Heart right ventricle (tissue), 16 donors: ENCODE measurements around the gene SLC16A2. TPM values are rescaled to one million over a fixed set of nuclear protein-coding genes. Genes with fewer than 3 reads are reported as not detected.

Source experiments
- ATAC-seq, 8 donors: fragments of 200-7000 bp; cut with Tn5 transposase; one replicate each; pipeline ENCODE4 v1.9.1; 2020; ENCODE audit warnings: mild to moderate bottlenecking in 8 of 8, moderate library complexity in 8 of 8, moderate number of reproducible peaks in 1 of 8
- DNase-seq, 2 donors: peaks; one replicate each; pipeline ENCODE4 v3.0.0-alpha.2; 2020
- H3K27ac ChIP-seq, 10 donors: fragments of 200-600 bp; sonication (generic) in 2 of 10; one replicate each; pipeline versions ENCODE4 v1.5.0 to v1.8.0; 2020 to 2022; ENCODE audit warnings: mild to moderate bottlenecking in 3 of 10
- H3K27me3 ChIP-seq, 7 donors: fragments of 200-600 bp; one replicate each; pipeline ENCODE4 v1.8.0; 2021 to 2022; ENCODE audit warnings: mild to moderate bottlenecking in 2 of 7
- H3K36me3 ChIP-seq, 9 donors: fragments of 200-600 bp; sonication (generic) in 1 of 9; one replicate each; pipeline versions ENCODE4 v1.5.0 to v1.8.0; 2020 to 2022; ENCODE audit warnings: mild to moderate bottlenecking in 2 of 9
- H3K4me1 ChIP-seq, 9 donors: fragments of 200-600 bp; sonication (generic) in 1 of 9; one replicate each; pipeline versions ENCODE4 v1.5.0 to v1.8.0; 2020 to 2022; ENCODE audit warnings: mild to moderate bottlenecking in 4 of 9
- H3K4me3 ChIP-seq, 10 donors: fragments of 200-600 bp; sonication (generic) in 2 of 10; one replicate each; pipeline versions ENCODE4 v1.5.0 to v1.8.0; 2020 to 2022; ENCODE audit warnings: mild to moderate bottlenecking in 7 of 10, moderate library complexity in 2 of 10
- H3K9me3 ChIP-seq, 11 donors: fragments of 200-600 bp in 10 of 11; sonication (generic) in 2 of 11; one replicate each; pipeline versions ENCODE4 v1.5.0 to v1.8.0; 2013 to 2022; ENCODE audit warnings: mild to moderate bottlenecking in 2 of 11, control low read depth in 1 of 11, moderate library complexity in 1 of 11
- CTCF ChIP-seq, 9 donors: fragments of 200-600 bp; sonication (generic) in 2 of 9; IDR thresholded peaks; one replicate each; pipeline versions ENCODE4 v1.5.0 to v1.8.0; 2021 to 2022; ENCODE audit warnings: antibody characterized with exemption in 9 of 9, mild to moderate bottlenecking in 5 of 9, moderate library complexity in 1 of 9
- WGBS, 2 donors: extraction: QIAGEN DNeasy Blood & Tissue Kit; methylation state at CpG; one replicate each; pipeline ENCODE4 v1.1.7; 2013; ENCODE audit warnings: inconsistent platforms in 1 of 2; 5-methylcytosine and 5-hydroxymethylcytosine counted together
- intact Hi-C, 10 donors: fragments of 100-400 bp; cut with DNase I; formaldehyde crosslinking; loops; one replicate each; pipeline versions ENCODE4 v1.11.1 to v1.14.2; 2022
- polyA plus RNA-seq, 2 donors: library from polyadenylated mRNA; stranded (reverse); fragments of 200-250 nt; gene quantifications; one replicate each; pipeline ENCODE4 v1.2.3, GENCODE V29; 2013
- total RNA-seq, 10 donors: library from RNA; stranded (reverse); fragmentation: NEBNext Ultra II Directional in 3 of 10; extraction: Animal tissue kit (Norgen Biotek cat#: 25700) in 3 of 10; gene quantifications; one replicate each; pipeline versions ENCODE4 v1.2.1 to v1.2.4, GENCODE V29; 2021 to 2023
- donor health status: Arrhythmogenic right ventricular cardiomyopathy.
- donor health status: ischemic (EF 13 %, LVEDD 7.1; RV severe dilation, severe dysfunction).
- donor health status: healthy with polysubstance abuse.
- donor health status: DM: no; HTN: yes; CAD: no.
- donor health status: DM: no; HTN: no; CAD: no.
- donor health status: ischemic (EF 25% LVEDD 6.9; RV normal size, moderate dysfunction).
- donor health status: ischemic (EF 25% LVEDD 5.7; RV mildly dilated, moderate dysfunction).
- donor health status: healthy.
- donor health status: DM: yes; HTN: yes; CAD: no.
- donor health status: Ischemic cardiomyopathy.
- donor health status: ischemic (EF 35%, LVEDD 5.7; RV mildly dilated, moderate dysfunction).
- donor health status: nonischemic (EF 11% LVEDD 7.7; RV severe dilation, severe dysfunction).
- donor health status: DM: yes; HTN: yes; CAD: no.
- donor health status: PGD.
- donor health status: ischemic (EF 29% LVEDD 5.4; RV normal size, mild dysfunction).
- donor health status: nonischemic (EF 23%, LVEDD 6.1; RV moderate dilation, normal function).

The SLC16A2 gene
- total and polyA plus RNA-seq, 12 donors: 2.4 to 12.6 (median 6.5) TPM

- no peak for TF ChIP-seq CTCF (IDR thresholded peaks at IDR 0.05)
- intact Hi-C loops: loop anchor here in 2 of 10 donors (10.0 kb wide), 1 partner anchor 686 kb away; the partner anchor contains the start of gene XIST (in 2 of the 2)
- no peak overlapping the region for H3K4me3 ChIP-seq
- H3K9me3 ChIP-seq: no peaks in the 10 kb centered on the region
- H3K4me1 ChIP-seq: peaks cover 0 to 12% (median 6%) of the 10 kb centered on the region in 9 donors
- 89 to 90% methylated on average over 2 of the region's 2 CpGs for WGBS, 2 donors
- no peaks in the 10 kb centered on the region for H3K36me3 ChIP-seq
- ATAC-seq (no peak), DNase-seq (no peak)
- no peak overlapping the region for H3K27ac ChIP-seq
- H3K27me3 ChIP-seq: peaks cover 0 to 32% (median 0%) of the 10 kb centered on the region in 7 donors
Measured at GRCh38 chrX:74540635-74541249, 119.4 kb downstream of the SLC16A2 start.

- no peak for ATAC-seq
- Histone ChIP-seq H3K4me1 (peaks cover 0 to 4% (median 0%) of the 10 kb centered on the region in 9 donors), H3K9me3 (no peaks in the 10 kb centered on the region), H3K27ac (no peak overlapping the region), H3K4me3 (no peak overlapping the region), H3K36me3 (no peaks in the 10 kb centered on the region), H3K27me3 (peaks cover 0 to 7% (median 0%) of the 10 kb centered on the region in 7 donors)
- TF ChIP-seq CTCF (IDR thresholded peaks at IDR 0.05): no peak
- no peak for DNase-seq
- 83 to 89% methylated on average over 1 of the region's 1 CpG for WGBS, 2 donors
- intact Hi-C loops: loop anchor here in 3 of 10 donors (5.0 to 10.0 kb wide), 2 partner anchors 164 to 691 kb away; partner anchors contain the start of gene XIST (in 2 of the 3)
Measured at GRCh38 chrX:74545880-74546523, 124.7 kb downstream of the SLC16A2 start.

GRCh38 chrX:74546984-74547383 lies 125.7 kb downstream of the SLC16A2 start:
- no peaks in the 10 kb centered on the region for H3K9me3 ChIP-seq
- ATAC-seq: no peak
- intact Hi-C loops: loop anchor here in 3 of 10 donors (5.0 to 10.0 kb wide), 2 partner anchors 165 to 692 kb away; partner anchors contain the start of gene XIST (in 2 of the 3)
- TF ChIP-seq CTCF (IDR thresholded peaks at IDR 0.05): no peak
- H3K4me3 ChIP-seq: no peak overlapping the region
- peaks cover 0 to 7% (median 0%) of the 10 kb centered on the region in 7 donors for H3K27me3 ChIP-seq
- H3K27ac ChIP-seq: no peak overlapping the region
- peaks cover 0 to 4% (median 0%) of the 10 kb centered on the region in 9 donors for H3K4me1 ChIP-seq
- H3K36me3 ChIP-seq: no peaks in the 10 kb centered on the region
- 86 to 91% methylated on average over 1 of the region's 1 CpG for WGBS, 2 donors
- no peak for DNase-seq

- DNase-seq (peak; percentile 77 to 84), ATAC-seq (peak; percentile 85 to 97 (median 95))
- intact Hi-C loops: loop anchor here in 8 of 10 donors (1.0 to 10.0 kb wide), 4 partner anchors 167 to 696 kb away; partner anchors contain the start of gene XIST (in 1 of the 8)
- H3K4me3 ChIP-seq: peak overlapping the region in 2 of 10 donors; percentile 8 to 24
- peak overlapping the region in 3 of 10 donors; percentile 15 to 35 (median 22) for H3K27ac ChIP-seq
- no peaks in the 10 kb centered on the region for H3K9me3 ChIP-seq
- peak; percentile 89 to 98 (median 95) for TF ChIP-seq CTCF (IDR thresholded peaks at IDR 0.05)
- peaks cover 0 to 4% (median 0%) of the 10 kb centered on the region in 9 donors for H3K4me1 ChIP-seq
- peaks cover 0 to 15% (median 0%) of the 10 kb centered on the region in 7 donors for H3K27me3 ChIP-seq
- H3K36me3 ChIP-seq: no peaks in the 10 kb centered on the region
- 13% methylated on average over 24 of the region's 24 CpGs for WGBS, 2 donors
Measured at GRCh38 chrX:74550295-74550802, 129.1 kb downstream of the SLC16A2 start.
